Endothelial cell of umbilical vein (primary cell): ENCODE measurements around the gene NHLRC4. TPM values are rescaled to one million over a fixed set of nuclear protein-coding genes. Genes with fewer than 3 reads are reported as not detected.

ENCODE experiments used
- BruUV-seq: library from RNA; stranded (reverse); fragments of 400-500 nt; replicated peaks from 2 replicates; lab custom pipeline; 2021; lab: Mats Ljungman, UMichigan
- CTCF ChIA-PET: fragments of 300-600, 350-600 bp; sonication (Branson Sonifier 250); formaldehyde crosslinking; loops from one replicate; lab custom pipeline; 2021; ENCODE audit warnings: antibody characterized with exemption, inconsistent platforms; lab: Charles Lee
- POLR2A ChIA-PET: fragments of 300-600, 350-600 bp; sonication (Branson Sonifier 250); formaldehyde crosslinking; loops from one replicate; lab custom pipeline; 2021; ENCODE audit warnings: antibody characterized with exemption, inconsistent platforms; lab: Charles Lee
- DNase-seq: peaks from one replicate; pipeline ENCODE4 v3.0.0-alpha.2; 2011; ENCODE audit warnings: low read depth, low spot score
- FAIRE-seq: peaks from 2 replicates; lab custom pipeline; 2011; peaks lifted over from hg19 to GRCh38; lab: Jason Lieb, UNC
- H2AFZ ChIP-seq: 2 replicates; pipeline ENCODE4 v1.6.0; 2012; ENCODE audit warnings: low read depth, low read length, control low read depth, inconsistent platforms
- H3K27ac ChIP-seq: 2 replicates; pipeline ENCODE4 v1.5.1; 2011; ENCODE audit warnings: low read depth, mild to moderate bottlenecking, control low read depth, low read length, moderate library complexity; ENCODE audit not compliant: insufficient read depth
- H3K27me3 ChIP-seq, 2 experiments: 2 replicates each; pipeline versions ENCODE4 v1.6.0 to v1.6.1; 2011; ENCODE audit warnings: low read length in 2 of 2, mixed read lengths in 1 of 2; ENCODE audit not compliant: control insufficient read depth in 2 of 2, insufficient read depth in 2 of 2
- H3K36me3 ChIP-seq, 2 experiments: 2 replicates in 1 of 2; 3 replicates in 1 of 2; pipeline ENCODE4 v1.5.1; 2011; ENCODE audit warnings: low read length in 2 of 2, mild to moderate bottlenecking in 1 of 2, moderate library complexity in 1 of 2; ENCODE audit not compliant: control insufficient read depth in 2 of 2, insufficient read depth in 2 of 2; ENCODE audit errors: extremely low read depth in 1 of 2
- H3K4me1 ChIP-seq: 3 replicates; pipeline ENCODE4 v1.5.1; 2011; ENCODE audit warnings: mild to moderate bottlenecking, low read length; ENCODE audit not compliant: control insufficient read depth, insufficient read depth; ENCODE audit errors: extremely low read depth
- H3K4me2 ChIP-seq: 2 replicates; pipeline ENCODE4 v1.6.1; 2011; ENCODE audit warnings: low read length, control low read depth, mixed read lengths; ENCODE audit not compliant: insufficient read depth
- H3K4me3 ChIP-seq, 3 experiments: fragments of 200-600 bp in 1 of 3; sonication (generic), shearing (Covaris generic) in 1 of 3; replicated peaks in 1 of 3; 2 replicates each; pipeline ENCODE4 v1.5.1; 2011 to 2016; ENCODE audit warnings: control low read depth in 3 of 3, low read length in 3 of 3, mild to moderate bottlenecking in 2 of 3, inconsistent platforms in 1 of 3, low read depth in 1 of 3, moderate library complexity in 1 of 3; ENCODE audit not compliant: insufficient read depth in 1 of 3
- H3K79me2 ChIP-seq: 2 replicates; pipeline ENCODE4 v1.6.0; 2012; ENCODE audit warnings: low read length, inconsistent platforms; ENCODE audit not compliant: control insufficient read depth, insufficient read depth
- H3K9ac ChIP-seq: replicated peaks from 2 replicates; pipeline ENCODE3; 2011; ENCODE audit warnings: low read length, control low read depth; ENCODE audit not compliant: insufficient read depth; ENCODE audit errors: extremely low read depth
- H3K9me1 ChIP-seq: replicated peaks from 3 replicates; pipeline ENCODE4 v1.6.0; 2011; ENCODE audit warnings: mild to moderate bottlenecking, low read length; ENCODE audit not compliant: control insufficient read depth, insufficient read depth; ENCODE audit errors: extremely low read depth
- H3K9me3 ChIP-seq: replicated peaks from 2 replicates; pipeline ENCODE4 v1.5.1; 2012; ENCODE audit warnings: low read length, inconsistent platforms; ENCODE audit not compliant: control insufficient read depth, insufficient read depth
- H4K20me1 ChIP-seq: replicated peaks from 2 replicates; pipeline ENCODE3; 2011; ENCODE audit warnings: mild to moderate bottlenecking, low read length; ENCODE audit not compliant: control insufficient read depth, insufficient read depth; ENCODE audit errors: extremely low read depth
- CTCF ChIP-seq, 2 donors: IDR thresholded peaks; 1 replicate in 1 of 2; 2 replicates in 1 of 2; pipeline ENCODE4 v1.5.1; 2011; ENCODE audit warnings: low read length in 2 of 2, mild to moderate bottlenecking in 2 of 2, moderate library complexity in 2 of 2, control low read depth in 1 of 2, inconsistent platforms in 1 of 2, low read depth in 1 of 2; ENCODE audit not compliant: insufficient read depth in 1 of 2; ENCODE audit errors: extremely low read depth in 1 of 2
- EZH2 ChIP-seq: IDR thresholded peaks from 2 replicates; pipeline ENCODE4 v1.6.1; 2012; ENCODE audit warnings: borderline replicate concordance, low read depth, mild to moderate bottlenecking, moderate library complexity, low read length, inconsistent platforms; ENCODE audit not compliant: severe bottlenecking
- FOS ChIP-seq: IDR thresholded peaks from 2 replicates; pipeline ENCODE4 v1.6.1; 2011; ENCODE audit warnings: mild to moderate bottlenecking, low read length, moderate library complexity, borderline replicate concordance; ENCODE audit not compliant: insufficient read depth
- GATA2 ChIP-seq: IDR thresholded peaks from 2 replicates; pipeline ENCODE4 v1.7.0; 2011; ENCODE audit warnings: low read depth, mild to moderate bottlenecking, moderate library complexity, mixed read lengths, low read length; ENCODE audit not compliant: insufficient read length, insufficient read depth
- JUN ChIP-seq: IDR thresholded peaks from 2 replicates; pipeline ENCODE4 v1.6.1; 2011; ENCODE audit warnings: borderline replicate concordance, low read depth; ENCODE audit not compliant: insufficient read length, insufficient read depth
- MAX ChIP-seq: IDR thresholded peaks from 2 replicates; pipeline ENCODE4 v1.6.1; 2011; ENCODE audit not compliant: insufficient read depth, insufficient read length
- MYC ChIP-seq: IDR thresholded peaks from one replicate; pipeline ENCODE4 v1.6.1; 2011; ENCODE audit warnings: mild to moderate bottlenecking, low read depth, low read length
- POLR2A ChIP-seq: IDR thresholded peaks from 2 replicates; pipeline ENCODE4 v1.6.1; 2012; ENCODE audit warnings: low read depth, mild to moderate bottlenecking, control low read depth, low read length
- POLR2AphosphoS5 ChIP-seq: IDR thresholded peaks from 2 replicates; pipeline ENCODE4 v1.6.1; 2012; ENCODE audit warnings: low read depth, mild to moderate bottlenecking, control low read depth, low read length, moderate library complexity; ENCODE audit not compliant: insufficient read depth
- dilution Hi-C: fragments of 300-500 bp; cut with MboI; formaldehyde crosslinking; loops from one replicate; pipeline ENCODE4 v1.15.0; 2019; ENCODE audit warnings: low sequenced_read_pairs; ENCODE audit not compliant: extremely low pct_ligation_motif_present
- intact Hi-C: fragments of 100-400 bp; cut with micrococcal nuclease; formaldehyde crosslinking; loops from one replicate; pipeline ENCODE4 v1.10.0; 2022
- polyA plus RNA-seq, 4 experiments: library from polyadenylated mRNA; depleted of rRNA in 3 of 4; stranded (reverse) in 3 of 4; unstranded in 1 of 4; fragments of >200 nt; gene quantifications; 2 replicates each; pipeline versions ENCODE4 v1.2.1 to v1.2.3, GENCODE V29; 2011 to 2012; ENCODE audit warnings: missing spikeins in 1 of 4
- total RNA-seq: library from RNA; stranded (reverse); gene quantifications from 2 replicates; pipeline ENCODE4 v1.2.3, GENCODE V29; 2021

The NHLRC4 gene
- total and polyA plus RNA-seq, 2 donors (not counting 3 experiments of a cell fraction or from before 2014, with no cell fraction given): 0.73 to 0.94 TPM

GRCh38 chr16:572865-573650, 6.3 kb downstream of the NHLRC4 start:
- FAIRE-seq (no peak), DNase-seq (no peak)
- intact Hi-C loops (no loop called here), dilution Hi-C loops (no loop called here)
- Histone ChIP-seq H3K79me2 (peaks cover 13% of the 10 kb centered on the region), H4K20me1 (no peaks in the 10 kb centered on the region), H3K4me1 (peaks cover 15% of the 10 kb centered on the region), H3K27ac (no peak overlapping the region), H3K27me3 (no peaks in the 10 kb centered on the region), H3K9me1 (no peaks in the 10 kb centered on the region), H2AFZ (no peak overlapping the region), H3K36me3 (peaks cover 0 to 16% of the 10 kb centered on the region in 2 experiments), H3K4me2 (no peak overlapping the region), H3K9me3 (no peaks in the 10 kb centered on the region), H3K9ac (no peak overlapping the region), H3K4me3 (no peak overlapping the region)
- no TSS peak for BruUV-seq
- no peak for TF ChIP-seq CTCF (IDR thresholded peaks at IDR 0.05; ENCODE audit: extremely low read depth in 1 of 2, insufficient read depth in 1 of 2, low read depth in 1 of 2, low read length in 2 of 2)
- no peak for TF ChIP-seq FOS
- no peak for TF ChIP-seq MAX
- no peak for TF ChIP-seq JUN
- no peak for TF ChIP-seq POLR2A
- no peak for TF ChIP-seq GATA2
- no peak for TF ChIP-seq MYC
- TF ChIP-seq POLR2AphosphoS5: no peak
- no peak for TF ChIP-seq EZH2
- ChIA-PET POLR2A (no interaction called here), CTCF (interaction anchor here (1.4 kb wide), 1 partner anchor 8 kb away, joined by 4 read pairs; no protein-coding TSS in a partner anchor)
